WERI-Rb-1 (cell line): Measurements from ENCODE around the gene PRSS58.

Experiments used
- DNase-seq: peaks from one replicate; pipeline ENCODE4 v3.0.0-alpha.2; 2020
- H3K27ac ChIP-seq: fragments of 250-450 bp; sonication (Bioruptor Pico); 2 replicates; pipeline ENCODE4 v1.5.1; 2020; ENCODE audit warnings: mild to moderate bottlenecking, moderate library complexity
- H3K27me3 ChIP-seq: fragments of 250-450 bp; sonication (Bioruptor Pico); 2 replicates; pipeline ENCODE4 v1.5.1; 2021; ENCODE audit warnings: mild to moderate bottlenecking, low read depth, moderate library complexity; ENCODE audit not compliant: insufficient read depth, severe bottlenecking
- H3K36me3 ChIP-seq: fragments of 250-450 bp; sonication (Bioruptor Pico); 2 replicates; pipeline ENCODE4 v1.5.1; 2020; ENCODE audit warnings: mild to moderate bottlenecking, moderate library complexity
- H3K4me3 ChIP-seq: 2 replicates; pipeline ENCODE4 v1.5.1; 2011; ENCODE audit warnings: low read depth, mild to moderate bottlenecking, control low read depth, low read length
- H3K9me3 ChIP-seq: fragments of 250-450 bp; sonication (Bioruptor Pico); 2 replicates; pipeline ENCODE4 v1.5.1; 2021; ENCODE audit warnings: mild to moderate bottlenecking, moderate library complexity; ENCODE audit not compliant: severe bottlenecking
- CTCF ChIP-seq: IDR thresholded peaks from 2 replicates; pipeline ENCODE4 v1.5.1; 2011; ENCODE audit warnings: low read depth, mild to moderate bottlenecking, control low read depth, inconsistent platforms, low read length

The PRSS58 gene

GRCh38 chr7:142275028-142275427, 17.2 kb upstream of the PRSS58 start:
- DNase-seq: no peak
- Histone ChIP-seq H3K4me3 (no peak overlapping the region), H3K27me3 (no peaks in the 10 kb centered on the region), H3K9me3 (peaks cover 3% of the 10 kb centered on the region), H3K27ac (no peak overlapping the region), H3K36me3 (no peaks in the 10 kb centered on the region)
- TF ChIP-seq CTCF: no peak

- TF ChIP-seq CTCF: no peak
Observed at GRCh38 chr7:142272841-142273240, 15.0 kb upstream of the PRSS58 start.

GRCh38 chr7:142263598-142264380, 5.9 kb upstream of the PRSS58 start:
- DNase-seq: no peak
- H3K27ac ChIP-seq: no peak overlapping the region
- TF ChIP-seq CTCF: no peak

More at GRCh38 chr7:142272841-142273240, 15.0 kb upstream of the PRSS58 start:
- no peak overlapping the region for H3K4me3 ChIP-seq
- no peak for DNase-seq
- H3K36me3 ChIP-seq: no peaks in the 10 kb centered on the region
- no peak overlapping the region for H3K27ac ChIP-seq
- H3K9me3 ChIP-seq: peaks cover 3% of the 10 kb centered on the region
- no peaks in the 10 kb centered on the region for H3K27me3 ChIP-seq

GRCh38 chr7:142250705-142251104, 7.2 kb downstream of the PRSS58 start:
- Histone ChIP-seq H3K9me3 (no peaks in the 10 kb centered on the region), H3K36me3 (no peaks in the 10 kb centered on the region), H3K27me3 (no peaks in the 10 kb centered on the region), H3K27ac (no peak overlapping the region), H3K4me3 (no peak overlapping the region)
- no peak for DNase-seq
- TF ChIP-seq CTCF: no peak

More at GRCh38 chr7:142263598-142264380, 5.9 kb upstream of the PRSS58 start:
- Histone ChIP-seq H3K9me3 (peaks cover 3% of the 10 kb centered on the region), H3K36me3 (no peaks in the 10 kb centered on the region), H3K27me3 (no peaks in the 10 kb centered on the region), H3K4me3 (no peak overlapping the region)

GRCh38 chr7:142249918-142250317, 7.9 kb downstream of the PRSS58 start:
- Histone ChIP-seq H3K27ac (no peak overlapping the region), H3K27me3 (no peaks in the 10 kb centered on the region), H3K36me3 (no peaks in the 10 kb centered on the region), H3K4me3 (no peak overlapping the region), H3K9me3 (no peaks in the 10 kb centered on the region)
- no peak for DNase-seq
- TF ChIP-seq CTCF: no peak
